Heart right ventricle (tissue), 16 donors: ENCODE data around the gene KCTD6. TPM values are rescaled to one million over a fixed set of nuclear protein-coding genes. Genes with fewer than 3 reads are reported as not detected.

Source experiments
- ATAC-seq, 8 donors: fragments of 200-7000 bp; cut with Tn5 transposase; one replicate each; pipeline ENCODE4 v1.9.1; 2020; ENCODE audit warnings: mild to moderate bottlenecking in 8 of 8, moderate library complexity in 8 of 8, moderate number of reproducible peaks in 1 of 8
- DNase-seq, 2 donors: peaks; one replicate each; pipeline ENCODE4 v3.0.0-alpha.2; 2020
- H3K27ac ChIP-seq, 10 donors: fragments of 200-600 bp; sonication (generic) in 2 of 10; one replicate each; pipeline versions ENCODE4 v1.5.0 to v1.8.0; 2020 to 2022; ENCODE audit warnings: mild to moderate bottlenecking in 3 of 10
- H3K27me3 ChIP-seq, 7 donors: fragments of 200-600 bp; one replicate each; pipeline ENCODE4 v1.8.0; 2021 to 2022; ENCODE audit warnings: mild to moderate bottlenecking in 2 of 7
- H3K36me3 ChIP-seq, 9 donors: fragments of 200-600 bp; sonication (generic) in 1 of 9; one replicate each; pipeline versions ENCODE4 v1.5.0 to v1.8.0; 2020 to 2022; ENCODE audit warnings: mild to moderate bottlenecking in 2 of 9
- H3K4me1 ChIP-seq, 9 donors: fragments of 200-600 bp; sonication (generic) in 1 of 9; one replicate each; pipeline versions ENCODE4 v1.5.0 to v1.8.0; 2020 to 2022; ENCODE audit warnings: mild to moderate bottlenecking in 4 of 9
- H3K4me3 ChIP-seq, 10 donors: fragments of 200-600 bp; sonication (generic) in 2 of 10; one replicate each; pipeline versions ENCODE4 v1.5.0 to v1.8.0; 2020 to 2022; ENCODE audit warnings: mild to moderate bottlenecking in 7 of 10, moderate library complexity in 2 of 10
- H3K9me3 ChIP-seq, 11 donors: fragments of 200-600 bp in 10 of 11; sonication (generic) in 2 of 11; one replicate each; pipeline versions ENCODE4 v1.5.0 to v1.8.0; 2013 to 2022; ENCODE audit warnings: mild to moderate bottlenecking in 2 of 11, control low read depth in 1 of 11, moderate library complexity in 1 of 11
- WGBS, 2 donors: extraction: QIAGEN DNeasy Blood & Tissue Kit; methylation state at CpG; one replicate each; pipeline ENCODE4 v1.1.7; 2013; ENCODE audit warnings: inconsistent platforms in 1 of 2; 5-methylcytosine and 5-hydroxymethylcytosine counted together
- intact Hi-C, 10 donors: fragments of 100-400 bp; cut with DNase I; formaldehyde crosslinking; loops; one replicate each; pipeline versions ENCODE4 v1.11.1 to v1.14.2; 2022
- polyA plus RNA-seq, 2 donors: library from polyadenylated mRNA; stranded (reverse); fragments of 200-250 nt; gene quantifications; one replicate each; pipeline ENCODE4 v1.2.3, GENCODE V29; 2013
- total RNA-seq, 10 donors: library from RNA; stranded (reverse); fragmentation: NEBNext Ultra II Directional in 3 of 10; extraction: Animal tissue kit (Norgen Biotek cat#: 25700) in 3 of 10; gene quantifications; one replicate each; pipeline versions ENCODE4 v1.2.1 to v1.2.4, GENCODE V29; 2021 to 2023
- TF ChIP-seq, protein P1 (sequence below), 9 donors: fragments of 200-600 bp; sonication (generic) in 2 of 9; IDR thresholded peaks; one replicate each; pipeline versions ENCODE4 v1.5.0 to v1.8.0; 2021 to 2022; ENCODE audit warnings: antibody characterized with exemption in 9 of 9, mild to moderate bottlenecking in 5 of 9, moderate library complexity in 1 of 9
- donor health status: Arrhythmogenic right ventricular cardiomyopathy.
- donor health status: ischemic (EF 13 %, LVEDD 7.1; RV severe dilation, severe dysfunction).
- donor health status: healthy with polysubstance abuse.
- donor health status: DM: no; HTN: yes; CAD: no.
- donor health status: DM: no; HTN: no; CAD: no.
- donor health status: ischemic (EF 25% LVEDD 6.9; RV normal size, moderate dysfunction).
- donor health status: ischemic (EF 25% LVEDD 5.7; RV mildly dilated, moderate dysfunction).
- donor health status: healthy.
- donor health status: DM: yes; HTN: yes; CAD: no.
- donor health status: Ischemic cardiomyopathy.
- donor health status: ischemic (EF 35%, LVEDD 5.7; RV mildly dilated, moderate dysfunction).
- donor health status: nonischemic (EF 11% LVEDD 7.7; RV severe dilation, severe dysfunction).
- donor health status: DM: yes; HTN: yes; CAD: no.
- donor health status: PGD.
- donor health status: ischemic (EF 29% LVEDD 5.4; RV normal size, mild dysfunction).
- donor health status: nonischemic (EF 23%, LVEDD 6.1; RV moderate dilation, normal function).

KCTD6 gene
- total and polyA plus RNA-seq, 12 donors = 3.6 to 12.7 (median 7.2) TPM

- DNase-seq = no peak
These were observed 42.9 kb downstream of the KCTD6 start for GRCh38 chr3:58534592-58535494.

DNA sequence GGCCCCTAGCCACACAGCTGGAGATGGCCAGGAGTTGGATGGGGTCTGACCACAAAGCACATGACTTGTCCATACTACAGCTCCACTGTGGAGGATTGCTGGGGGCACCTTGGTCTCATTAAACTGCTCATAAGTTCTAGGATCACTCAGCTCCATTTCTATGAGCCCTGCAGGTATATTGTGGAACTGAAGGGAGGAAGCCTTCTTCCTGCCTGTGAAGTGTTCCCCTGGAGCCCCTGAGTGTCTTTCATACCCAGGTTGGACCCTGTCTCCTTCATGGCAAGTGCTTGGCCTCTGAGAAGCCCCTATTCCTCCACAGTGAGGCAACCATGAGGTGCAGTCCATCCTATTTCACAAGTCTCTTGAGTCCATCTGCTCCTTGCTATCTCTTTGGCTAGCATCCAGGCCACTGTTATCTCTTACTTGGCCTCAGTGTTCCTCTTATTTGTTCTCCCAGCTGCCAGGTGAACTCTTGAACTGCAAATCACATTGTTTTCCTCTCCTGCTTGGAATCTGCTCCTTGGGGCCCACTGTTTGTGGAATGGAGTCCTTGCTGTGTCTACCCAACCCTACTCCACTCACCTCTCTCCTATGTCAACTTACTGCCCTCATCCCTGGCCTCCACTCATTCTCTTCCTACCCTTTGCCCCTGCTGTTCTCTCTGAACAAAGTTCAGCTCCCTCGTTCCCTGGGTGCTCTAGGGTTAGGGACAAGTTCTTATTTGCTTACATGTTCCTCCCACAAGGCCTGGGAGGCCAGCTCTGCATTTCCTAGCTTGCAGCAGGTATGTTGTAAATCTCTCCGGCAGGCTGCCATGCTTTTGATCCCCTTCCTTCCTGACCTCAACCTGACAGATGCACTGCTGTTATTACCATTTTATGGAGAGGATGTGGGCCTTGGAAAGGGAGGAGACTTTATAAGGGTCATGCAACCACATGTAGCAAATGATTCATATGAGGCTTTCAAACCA is 43.9 kb downstream of the KCTD6 start:
- peak in 5 of 8 donors; percentile 1 to 21 (median 10) for ATAC-seq
- peak overlapping the region in 9 of 10 donors; percentile 79 to 91 (median 88) for H3K27ac ChIP-seq

More at GRCh38 chr3:58534592-58535494, 42.9 kb downstream of the KCTD6 start:
- intact Hi-C loops = loop anchor here in 8 of 10 donors (5.0 to 10.0 kb wide), 11 partner anchors 43 to 350 kb away; partner anchors contain the start of genes KCTD6 (in 2 of the 8), PDHB (in 2 of the 8), PXK (in 2 of the 8) and HTD2 (in 1 of the 8)
- Histone ChIP-seq H3K9me3 (no peaks in the 10 kb centered on the region), H3K27ac (no peak overlapping the region), H3K4me3 (no peak overlapping the region), H3K36me3 (peaks cover 0 to 51% (median 26%) of the 10 kb centered on the region in 9 donors), H3K27me3 (no peaks in the 10 kb centered on the region), H3K4me1 (peaks cover 14 to 40% (median 34%) of the 10 kb centered on the region in 9 donors)
- 95 to 97% methylated on average over 9 of the region's 9 CpGs for whole genome bisulfite sequencing, 2 donors
- ATAC-seq = no peak
- TF ChIP-seq, protein P1, sequence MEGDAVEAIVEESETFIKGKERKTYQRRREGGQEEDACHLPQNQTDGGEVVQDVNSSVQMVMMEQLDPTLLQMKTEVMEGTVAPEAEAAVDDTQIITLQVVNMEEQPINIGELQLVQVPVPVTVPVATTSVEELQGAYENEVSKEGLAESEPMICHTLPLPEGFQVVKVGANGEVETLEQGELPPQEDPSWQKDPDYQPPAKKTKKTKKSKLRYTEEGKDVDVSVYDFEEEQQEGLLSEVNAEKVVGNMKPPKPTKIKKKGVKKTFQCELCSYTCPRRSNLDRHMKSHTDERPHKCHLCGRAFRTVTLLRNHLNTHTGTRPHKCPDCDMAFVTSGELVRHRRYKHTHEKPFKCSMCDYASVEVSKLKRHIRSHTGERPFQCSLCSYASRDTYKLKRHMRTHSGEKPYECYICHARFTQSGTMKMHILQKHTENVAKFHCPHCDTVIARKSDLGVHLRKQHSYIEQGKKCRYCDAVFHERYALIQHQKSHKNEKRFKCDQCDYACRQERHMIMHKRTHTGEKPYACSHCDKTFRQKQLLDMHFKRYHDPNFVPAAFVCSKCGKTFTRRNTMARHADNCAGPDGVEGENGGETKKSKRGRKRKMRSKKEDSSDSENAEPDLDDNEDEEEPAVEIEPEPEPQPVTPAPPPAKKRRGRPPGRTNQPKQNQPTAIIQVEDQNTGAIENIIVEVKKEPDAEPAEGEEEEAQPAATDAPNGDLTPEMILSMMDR (IDR thresholded peaks at IDR 0.05) = no peak

GRCh38 chr3:58536501-58537411 is 44.9 kb downstream of the KCTD6 start, which contains the start of gene ACOX2:
ACOX2 (minus strand) TSS chr3:58537190; CDS start chr3:58535106, 2,084 bp downstream.
- 17 to 20% methylated on average over 13 of the region's 13 CpGs for WGBS, 2 donors
- DNase-seq (peak; percentile 74 to 84), ATAC-seq (peak; percentile 93 to 96 (median 95))
- Histone ChIP-seq H3K27me3 (no peaks in the 10 kb centered on the region), H3K4me1 (peaks cover 14 to 40% (median 34%) of the 10 kb centered on the region in 9 donors), H3K27ac (peak within 1 kb of the TSS; percentile 70 to 91 (median 88)), H3K36me3 (peaks cover 0 to 32% (median 10%) of the 10 kb centered on the region in 9 donors), H3K4me3 (peak within 1 kb of the TSS; percentile 19 to 63 (median 51)), H3K9me3 (no peaks in the 10 kb centered on the region)
- intact Hi-C loops = loop anchor here in 6 of 10 donors (1.0 to 10.0 kb wide), 7 partner anchors 43 to 352 kb away; partner anchors contain the start of genes PDHB (in 2 of the 6) and KCTD6 (in 1 of the 6)
- TF ChIP-seq, protein P1 (IDR thresholded peaks at IDR 0.05) = no peak

More for the DNA sequence above, 43.9 kb downstream of the KCTD6 start:
- 29 to 48% methylated on average over 2 of the region's 2 CpGs for WGBS, 2 donors
- Histone ChIP-seq H3K36me3 (peaks cover 0 to 41% (median 17%) of the 10 kb centered on the region in 9 donors), H3K4me1 (peaks cover 14 to 40% (median 34%) of the 10 kb centered on the region in 9 donors), H3K9me3 (no peaks in the 10 kb centered on the region), H3K27me3 (no peaks in the 10 kb centered on the region), H3K4me3 (peak overlapping the region in 9 of 10 donors; percentile 19 to 63 (median 53))
- intact Hi-C loops = loop anchor here in 5 of 10 donors (2.0 to 10.0 kb wide), 6 partner anchors 43 to 351 kb away; partner anchors contain the start of genes PDHB (in 2 of the 5) and KCTD6 (in 1 of the 5)
- no peak for DNase-seq
- TF ChIP-seq, protein P1 (IDR thresholded peaks at IDR 0.05) = no peak
